ENCODE measurements around the gene TDRD9.

DNA sequence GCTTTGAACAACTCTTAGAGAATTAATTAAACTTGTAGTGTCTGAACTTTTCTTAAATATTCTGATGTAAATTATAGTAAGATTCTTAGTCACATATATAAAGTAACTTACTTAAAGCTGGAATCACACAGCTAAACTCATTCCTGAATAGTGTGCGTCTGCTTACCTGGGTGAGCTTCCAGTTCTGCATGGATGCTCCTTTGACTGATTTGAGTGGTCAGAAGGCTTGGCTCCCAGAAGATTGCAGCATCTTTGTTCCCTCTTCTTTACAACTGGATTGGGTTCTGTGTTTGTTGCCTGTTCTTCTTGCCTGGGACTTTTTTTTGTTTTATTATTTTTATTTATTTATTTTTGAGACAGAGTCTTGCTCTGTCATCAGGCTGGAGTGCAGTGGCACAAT, 90.8 kb downstream of the TDRD9 start:
- TF ChIP-seq POLR2A (IDR thresholded peaks at IDR 0.05; ENCODE audit: extremely low read depth, insufficient read length) = no peak
- TF ChIP-seq, protein P1, sequence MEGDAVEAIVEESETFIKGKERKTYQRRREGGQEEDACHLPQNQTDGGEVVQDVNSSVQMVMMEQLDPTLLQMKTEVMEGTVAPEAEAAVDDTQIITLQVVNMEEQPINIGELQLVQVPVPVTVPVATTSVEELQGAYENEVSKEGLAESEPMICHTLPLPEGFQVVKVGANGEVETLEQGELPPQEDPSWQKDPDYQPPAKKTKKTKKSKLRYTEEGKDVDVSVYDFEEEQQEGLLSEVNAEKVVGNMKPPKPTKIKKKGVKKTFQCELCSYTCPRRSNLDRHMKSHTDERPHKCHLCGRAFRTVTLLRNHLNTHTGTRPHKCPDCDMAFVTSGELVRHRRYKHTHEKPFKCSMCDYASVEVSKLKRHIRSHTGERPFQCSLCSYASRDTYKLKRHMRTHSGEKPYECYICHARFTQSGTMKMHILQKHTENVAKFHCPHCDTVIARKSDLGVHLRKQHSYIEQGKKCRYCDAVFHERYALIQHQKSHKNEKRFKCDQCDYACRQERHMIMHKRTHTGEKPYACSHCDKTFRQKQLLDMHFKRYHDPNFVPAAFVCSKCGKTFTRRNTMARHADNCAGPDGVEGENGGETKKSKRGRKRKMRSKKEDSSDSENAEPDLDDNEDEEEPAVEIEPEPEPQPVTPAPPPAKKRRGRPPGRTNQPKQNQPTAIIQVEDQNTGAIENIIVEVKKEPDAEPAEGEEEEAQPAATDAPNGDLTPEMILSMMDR (IDR thresholded peaks at IDR 0.05; ENCODE audit: low read depth, low read length) = no peak
